ENCODE measurements around the gene OTOG. TPM values are rescaled to one million over a fixed set of nuclear protein-coding genes. Genes with fewer than 3 reads are reported as not detected.

OTOG gene
- total RNA-seq, 1 donor from 2014 or later, result not detected

DNA sequence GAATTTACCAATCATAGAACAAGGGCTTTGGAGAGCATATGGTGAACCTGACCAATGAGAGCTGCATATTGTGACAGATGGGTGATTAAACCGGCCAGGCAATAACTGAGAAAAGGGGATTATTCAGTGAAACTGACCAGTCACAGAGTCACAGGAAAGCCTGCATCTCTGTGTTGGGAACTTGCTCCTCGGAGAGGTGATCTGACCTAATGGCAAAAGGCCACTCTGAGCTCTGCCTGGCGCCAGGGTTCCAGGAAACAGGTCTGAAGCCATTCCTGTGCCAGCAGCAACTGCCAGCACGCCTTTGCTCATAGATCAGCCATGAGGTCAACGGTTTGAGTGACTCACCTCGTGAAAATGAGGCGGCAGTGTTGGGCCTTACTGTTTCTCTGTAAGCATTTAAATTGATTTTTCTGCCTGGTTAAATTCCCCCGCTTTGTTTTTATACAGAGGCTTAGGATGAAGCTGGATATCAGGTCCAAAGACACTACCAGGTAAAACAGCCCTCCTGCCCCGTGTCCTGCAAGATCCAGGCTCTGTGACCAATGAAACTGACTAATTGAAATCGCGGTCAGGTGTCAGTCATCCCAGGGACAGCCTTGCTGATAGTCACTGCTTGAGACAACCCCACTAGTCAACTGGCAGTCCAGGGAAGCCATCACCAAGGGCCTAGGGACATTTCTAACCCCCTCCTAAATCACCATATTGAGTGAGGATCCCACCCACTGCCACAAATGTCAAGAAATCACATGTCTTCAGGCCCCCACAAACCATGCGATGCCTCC, 136.5 kb downstream of the OTOG start:
- Histone ChIP-seq H3K9me3 (replicated peaks) (no peaks in the 10 kb centered on the region), H3K4me3 (no peak overlapping the region), H3K4me1 (no peaks in the 10 kb centered on the region), H3K27me3 (ENCODE audit: low read depth) (peaks cover 79% of the 10 kb centered on the region), H3K36me3 (no peaks in the 10 kb centered on the region), H3K27ac (replicated peaks) (no peak overlapping the region)
- DNase-seq, result no peak
- intact Hi-C loops (cut with micrococcal nuclease), result no loop called here
- TF ChIP-seq, protein P1, sequence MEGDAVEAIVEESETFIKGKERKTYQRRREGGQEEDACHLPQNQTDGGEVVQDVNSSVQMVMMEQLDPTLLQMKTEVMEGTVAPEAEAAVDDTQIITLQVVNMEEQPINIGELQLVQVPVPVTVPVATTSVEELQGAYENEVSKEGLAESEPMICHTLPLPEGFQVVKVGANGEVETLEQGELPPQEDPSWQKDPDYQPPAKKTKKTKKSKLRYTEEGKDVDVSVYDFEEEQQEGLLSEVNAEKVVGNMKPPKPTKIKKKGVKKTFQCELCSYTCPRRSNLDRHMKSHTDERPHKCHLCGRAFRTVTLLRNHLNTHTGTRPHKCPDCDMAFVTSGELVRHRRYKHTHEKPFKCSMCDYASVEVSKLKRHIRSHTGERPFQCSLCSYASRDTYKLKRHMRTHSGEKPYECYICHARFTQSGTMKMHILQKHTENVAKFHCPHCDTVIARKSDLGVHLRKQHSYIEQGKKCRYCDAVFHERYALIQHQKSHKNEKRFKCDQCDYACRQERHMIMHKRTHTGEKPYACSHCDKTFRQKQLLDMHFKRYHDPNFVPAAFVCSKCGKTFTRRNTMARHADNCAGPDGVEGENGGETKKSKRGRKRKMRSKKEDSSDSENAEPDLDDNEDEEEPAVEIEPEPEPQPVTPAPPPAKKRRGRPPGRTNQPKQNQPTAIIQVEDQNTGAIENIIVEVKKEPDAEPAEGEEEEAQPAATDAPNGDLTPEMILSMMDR (IDR thresholded peaks at IDR 0.05; ENCODE audit: borderline replicate concordance), result no peak

DNA sequence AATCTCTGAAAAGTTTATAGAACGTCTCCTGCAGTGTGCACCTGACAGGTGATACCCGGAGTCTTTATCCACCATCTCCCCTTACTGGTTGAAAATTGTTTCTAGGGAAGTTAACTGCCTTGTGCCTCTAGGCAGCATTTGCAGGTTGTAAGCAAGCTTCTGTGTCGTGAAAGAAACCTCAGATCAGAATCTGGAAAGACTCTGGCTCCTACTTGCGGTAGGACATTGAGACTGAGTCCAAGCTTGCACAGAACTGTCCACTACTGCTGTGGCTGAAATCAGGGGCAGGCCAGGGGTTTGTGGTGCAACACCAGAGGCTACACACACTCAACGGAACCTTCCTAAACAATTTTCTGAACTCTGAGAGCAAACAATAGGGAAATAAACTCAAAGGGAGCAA, 137.5 kb downstream of the OTOG start:
- Histone ChIP-seq H3K27me3 (ENCODE audit: low read depth) (peaks cover 75% of the 10 kb centered on the region), H3K4me3 (no peak overlapping the region), H3K36me3 (no peaks in the 10 kb centered on the region), H3K27ac (replicated peaks) (no peak overlapping the region), H3K9me3 (replicated peaks) (no peaks in the 10 kb centered on the region), H3K4me1 (no peaks in the 10 kb centered on the region)
- DNase-seq, result no peak
- TF ChIP-seq, protein P1 (IDR thresholded peaks at IDR 0.05; ENCODE audit: borderline replicate concordance), result no peak
- intact Hi-C loops (cut with micrococcal nuclease), result no loop called here

DNA sequence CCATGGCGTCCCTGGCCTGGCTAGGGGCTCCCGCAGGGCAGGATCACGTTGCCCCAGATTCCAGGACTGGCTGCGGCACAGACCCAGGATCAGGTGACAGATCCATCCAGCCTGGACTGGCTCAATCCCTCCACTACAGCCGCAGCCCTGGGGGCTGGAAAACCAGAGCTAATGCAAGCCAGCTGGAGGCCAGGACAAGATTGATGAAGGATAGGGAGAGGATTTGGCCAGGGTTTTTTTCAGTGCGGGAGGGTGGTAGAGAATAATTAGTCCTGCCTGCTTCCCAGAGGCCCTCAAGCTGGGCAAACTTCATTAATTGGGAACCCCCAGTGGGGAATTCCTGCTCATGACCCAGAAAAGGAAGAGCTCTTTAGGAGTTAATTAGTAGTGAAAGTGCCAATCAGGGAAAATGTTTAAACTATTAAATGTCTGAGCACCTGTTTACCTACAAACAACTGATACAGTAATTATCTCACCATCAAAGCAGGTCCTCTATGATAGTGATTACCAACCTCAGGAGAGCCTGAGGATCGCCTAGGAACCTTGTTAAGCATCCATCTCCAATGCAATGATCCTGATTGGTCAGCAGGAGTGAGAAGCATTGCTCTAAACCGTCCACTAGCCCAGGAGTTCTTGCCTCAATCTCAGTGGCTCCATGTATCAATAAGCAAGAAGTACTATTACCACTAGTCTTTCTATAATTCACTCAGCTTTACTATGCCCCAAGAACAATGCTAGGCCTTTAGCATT, 139.3 kb downstream of the OTOG start:
- no peaks in the 10 kb centered on the region for H3K9me3 ChIP-seq (replicated peaks)
- H3K4me1 ChIP-seq, result no peaks in the 10 kb centered on the region
- no peaks in the 10 kb centered on the region for H3K36me3 ChIP-seq
- TF ChIP-seq, protein P1 (IDR thresholded peaks at IDR 0.05; ENCODE audit: borderline replicate concordance), result no peak
- no peak overlapping the region for H3K4me3 ChIP-seq
- H3K27ac ChIP-seq (replicated peaks), result no peak overlapping the region
- intact Hi-C loops (cut with micrococcal nuclease), result no loop called here
- H3K27me3 ChIP-seq (ENCODE audit: low read depth), result peaks cover 71% of the 10 kb centered on the region
- DNase-seq, result no peak

DNA sequence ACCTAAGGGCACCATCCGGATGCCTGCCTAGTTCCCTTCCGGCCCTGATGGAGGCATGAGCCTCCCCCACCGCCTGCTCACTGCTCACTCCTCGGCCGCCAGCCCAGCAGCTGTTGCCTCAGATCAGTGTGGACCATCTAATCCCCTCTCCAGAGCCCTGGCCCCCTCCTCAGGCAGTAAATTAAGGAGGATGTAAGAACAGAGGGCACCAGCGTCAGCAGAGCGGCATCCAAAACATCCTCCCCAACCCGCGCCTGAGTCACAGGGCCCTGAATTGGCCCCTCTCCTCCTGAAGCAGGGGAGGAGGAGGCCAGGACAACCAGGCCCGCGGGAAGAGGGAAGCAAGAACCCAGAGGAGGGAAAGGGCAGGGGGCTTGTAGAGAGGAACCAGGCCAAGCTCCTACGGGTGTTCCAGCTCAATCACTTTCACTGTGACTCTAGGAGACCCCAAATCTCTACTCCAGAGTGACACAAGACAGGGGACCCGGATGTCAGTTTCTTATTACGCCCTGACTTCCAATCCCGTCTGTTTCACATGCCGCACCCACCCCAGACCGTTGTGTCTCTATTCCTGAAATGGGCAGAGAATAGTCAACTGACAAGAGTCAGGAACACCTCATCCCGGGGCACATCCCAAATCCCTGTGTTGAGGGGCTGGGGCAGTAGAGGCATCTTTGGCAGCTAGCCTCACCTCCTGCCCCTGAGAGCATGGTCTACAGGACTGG, 141.0 kb downstream of the OTOG start:
- no peak overlapping the region for H3K27ac ChIP-seq (replicated peaks)
- intact Hi-C loops (cut with micrococcal nuclease), result no loop called here

DNA sequence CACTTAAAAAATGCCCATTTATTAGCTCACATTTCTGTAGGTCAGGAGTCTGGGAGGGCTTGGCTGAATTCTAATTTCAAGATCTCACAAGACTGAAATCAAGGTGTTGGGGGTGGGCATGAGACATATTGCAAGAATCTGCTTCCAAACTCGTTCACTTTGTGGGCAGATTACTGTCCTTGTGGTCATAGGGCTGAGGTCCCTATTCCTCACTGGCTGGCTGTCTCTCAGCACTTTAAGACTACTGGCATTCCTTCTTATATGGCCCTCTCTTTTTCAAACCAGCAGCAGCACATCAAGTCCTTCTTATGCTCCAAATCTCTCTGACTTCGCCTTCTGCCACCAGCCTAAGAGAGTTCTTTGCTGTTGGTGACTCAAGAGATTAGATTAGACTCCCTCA, 144.5 kb downstream of the OTOG start:
- Histone ChIP-seq H3K9me3 (replicated peaks) (no peaks in the 10 kb centered on the region), H3K4me3 (no peak overlapping the region), H3K27me3 (ENCODE audit: low read depth) (peaks cover 83% of the 10 kb centered on the region), H3K36me3 (no peaks in the 10 kb centered on the region), H3K27ac (replicated peaks) (no peak overlapping the region), H3K4me1 (peaks cover 6% of the 10 kb centered on the region)
- TF ChIP-seq, protein P1 (IDR thresholded peaks at IDR 0.05; ENCODE audit: borderline replicate concordance), result no peak
- no peak for DNase-seq
- intact Hi-C loops (cut with micrococcal nuclease), result no loop called here

More for the DNA sequence above, 141.0 kb downstream of the OTOG start:
- Histone ChIP-seq H3K4me1 (peaks cover 5% of the 10 kb centered on the region), H3K4me3 (no peak overlapping the region), H3K36me3 (no peaks in the 10 kb centered on the region), H3K27me3 (ENCODE audit: low read depth) (peaks cover 78% of the 10 kb centered on the region), H3K9me3 (replicated peaks) (no peaks in the 10 kb centered on the region)
- TF ChIP-seq, protein P1 (IDR thresholded peaks at IDR 0.05; ENCODE audit: borderline replicate concordance), result no peak
- DNase-seq, result no peak

All from left ventricle myocardium inferior (tissue), 1 donor.